GM21360 (cell line): ENCODE measurements around the gene UBE2E2.

Experiments used
- ATAC-seq: cut with Tn5 transposase; IDR thresholded peaks from one replicate; pipeline ENCODE4 v1.9.1; 2021; ENCODE audit warnings: mild to moderate bottlenecking, moderate library complexity; ENCODE audit not compliant: unreplicated experiment

Gene UBE2E2

DNA sequence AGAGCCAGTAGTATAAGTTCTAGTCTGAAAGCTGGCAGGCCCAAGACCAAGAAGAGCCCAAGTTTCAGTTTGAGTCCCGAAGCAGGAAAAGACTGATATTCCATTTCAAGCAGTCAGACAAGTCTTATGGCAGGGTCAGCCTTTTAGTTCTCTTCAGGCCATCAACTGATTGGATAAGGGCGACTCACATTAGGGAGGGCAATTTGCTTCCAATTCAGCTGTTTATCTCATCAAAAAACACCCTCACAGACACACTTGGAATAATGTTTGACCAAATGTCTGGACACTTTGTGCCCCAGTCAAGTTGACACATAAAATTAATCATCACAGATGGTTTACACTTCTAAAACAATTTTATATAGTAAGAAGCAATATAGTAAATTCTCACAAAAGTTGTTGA lies 69.7 kb downstream of the UBE2E2 start:
- no peak for ATAC-seq

DNA sequence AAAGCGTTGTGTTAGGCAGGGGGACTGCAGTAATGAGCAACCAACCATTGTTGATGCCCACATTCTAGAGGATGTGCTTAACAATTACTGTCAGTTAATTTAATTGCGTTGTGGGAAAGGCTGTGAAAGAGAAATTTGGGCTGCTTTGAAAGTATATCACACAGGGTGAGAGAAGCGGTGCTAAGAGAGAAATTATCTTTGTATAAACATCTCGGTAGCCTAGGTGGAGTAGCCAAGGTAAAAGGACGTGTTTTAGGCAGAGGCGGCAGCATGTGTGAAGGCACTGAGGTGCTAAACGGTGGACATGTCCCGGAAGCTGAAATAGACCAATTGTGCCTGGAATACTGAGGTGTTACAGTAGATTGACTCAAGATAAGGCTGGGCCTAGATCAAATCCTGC lies 71.9 kb downstream of the UBE2E2 start:
- no peak for ATAC-seq

GRCh38 chr3:23275814-23276213 lies 72.7 kb downstream of the UBE2E2 start:
- ATAC-seq: no peak

DNA sequence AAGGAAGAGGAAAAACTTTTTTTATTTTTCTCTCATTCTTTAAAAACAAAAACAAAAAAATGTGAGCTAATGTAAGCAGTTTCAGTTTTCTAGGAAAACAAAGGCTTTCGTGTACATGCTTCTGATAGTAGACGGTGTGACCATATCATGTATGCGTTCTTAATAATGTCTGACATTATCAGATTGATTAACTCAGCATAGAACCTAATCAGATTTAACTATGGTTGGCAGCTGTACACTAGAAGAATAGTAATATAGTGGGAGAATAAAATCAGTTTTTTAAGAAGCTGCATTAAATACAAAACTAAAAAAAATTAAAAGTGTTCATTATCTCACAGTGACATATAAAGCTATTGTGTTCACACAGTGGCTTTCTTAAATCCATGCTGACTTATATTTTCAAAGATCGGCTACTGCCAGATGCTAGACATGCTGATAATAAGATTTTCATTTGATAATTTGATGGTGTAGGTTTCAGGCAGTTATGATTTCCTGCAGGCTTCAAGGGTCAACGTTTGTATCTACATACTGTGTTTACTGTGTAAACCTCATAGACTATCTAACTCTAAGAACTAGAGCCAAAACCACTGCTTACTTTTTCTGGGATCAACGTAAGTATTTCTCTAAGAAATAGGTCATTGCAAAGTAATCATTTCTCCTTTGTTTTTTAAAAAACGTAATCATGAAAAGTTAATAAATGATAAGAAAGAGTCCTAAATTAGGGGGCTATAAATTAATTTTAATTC lies 74.0 kb downstream of the UBE2E2 start:
- no peak for ATAC-seq

- no peak for ATAC-seq
These were observed 74.6 kb downstream of the UBE2E2 start for GRCh38 chr3:23277688-23278087.

DNA sequence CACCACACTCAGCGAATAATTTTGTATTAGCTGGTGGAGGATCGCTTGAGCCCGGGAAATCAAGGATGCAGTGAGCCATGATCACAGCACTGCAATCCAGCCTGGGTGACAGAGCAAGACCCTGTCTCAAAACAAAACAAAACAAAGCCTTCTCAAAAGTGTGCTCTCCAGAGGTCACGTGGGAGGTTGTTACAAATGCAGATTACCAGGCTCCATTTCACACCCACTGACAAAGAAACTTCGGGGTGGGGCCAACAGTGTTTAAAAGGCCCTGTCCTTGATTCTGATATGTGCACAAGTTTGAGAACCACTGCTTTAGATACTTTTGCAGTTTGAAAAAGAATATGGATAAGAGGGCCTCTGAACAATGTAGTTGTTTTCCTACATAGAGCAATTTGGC lies 80.5 kb downstream of the UBE2E2 start:
- no peak for ATAC-seq

GRCh38 chr3:23288286-23288685 lies 85.2 kb downstream of the UBE2E2 start:
- no peak for ATAC-seq

DNA sequence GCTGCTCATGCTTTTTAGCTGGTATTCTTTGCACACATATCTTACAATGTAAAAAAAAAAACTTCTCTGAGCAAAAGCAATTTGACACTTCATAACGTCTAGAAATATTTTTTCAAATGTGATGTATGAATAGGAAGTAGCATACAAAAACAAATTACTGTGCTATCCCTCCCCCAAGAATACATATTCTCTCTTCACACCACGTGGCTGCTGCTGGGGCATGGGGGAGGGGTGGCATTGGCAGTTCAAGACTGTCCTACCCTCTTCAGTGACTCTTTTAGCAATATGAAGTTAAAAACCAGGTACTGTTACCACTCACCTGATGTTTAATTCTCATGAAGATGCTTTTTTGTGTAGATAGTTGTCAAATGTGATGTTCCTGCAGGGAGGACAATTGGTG lies 85.6 kb downstream of the UBE2E2 start:
- no peak for ATAC-seq

GRCh38 chr3:23292432-23292831 lies 89.3 kb downstream of the UBE2E2 start:
- ATAC-seq: no peak

DNA sequence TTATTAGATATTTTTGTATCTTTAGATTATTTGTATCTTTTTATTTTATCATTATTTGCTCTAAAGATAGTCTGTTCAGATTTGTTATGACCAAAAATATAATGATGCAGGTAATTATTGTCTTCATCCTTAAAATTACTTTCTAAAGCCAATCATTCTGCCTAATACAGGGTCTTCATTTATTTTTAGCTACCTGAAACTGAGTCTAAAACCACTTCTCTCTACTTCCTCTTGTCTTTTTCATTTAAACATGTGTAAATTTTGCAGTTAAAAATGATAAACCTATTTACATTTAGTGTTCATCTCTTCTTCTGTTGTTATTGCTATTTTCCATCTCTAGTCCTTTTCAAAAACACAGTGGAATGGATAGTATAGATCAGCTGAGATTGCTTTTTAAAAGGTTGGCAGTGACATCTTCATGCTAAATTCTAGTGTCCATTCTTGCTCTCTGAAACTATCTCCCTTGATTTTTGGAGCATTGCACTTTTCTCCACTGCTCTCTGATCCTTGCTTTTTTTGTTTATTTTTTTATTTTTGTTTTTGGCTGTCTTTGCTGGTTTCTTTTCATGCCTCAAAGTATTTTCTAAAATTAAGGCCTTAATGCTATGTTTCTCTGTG lies 91.8 kb downstream of the UBE2E2 start:
- ATAC-seq: no peak

DNA sequence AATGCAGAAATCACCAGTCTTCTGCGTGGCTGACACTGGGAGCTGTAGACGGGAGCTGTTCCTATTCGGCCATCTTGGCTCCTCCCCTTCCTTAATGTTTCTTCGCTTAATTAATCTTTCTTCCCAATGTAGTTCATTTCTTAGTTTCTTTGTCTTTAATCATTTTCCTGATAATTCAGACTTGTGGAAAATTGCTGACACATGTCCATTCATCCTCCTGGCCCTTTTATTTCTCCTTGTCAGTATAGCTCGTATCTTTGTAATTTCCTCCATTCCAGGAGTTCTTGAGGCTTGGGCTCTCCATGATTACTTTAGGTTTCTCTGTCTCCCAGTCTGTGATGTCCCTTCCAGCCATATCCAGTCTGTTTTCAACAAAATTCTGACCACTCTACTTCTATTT lies 98.7 kb downstream of the UBE2E2 start:
- ATAC-seq: no peak

- ATAC-seq: no peak
These were observed 99.1 kb downstream of the UBE2E2 start for GRCh38 chr3:23302271-23302670.

DNA sequence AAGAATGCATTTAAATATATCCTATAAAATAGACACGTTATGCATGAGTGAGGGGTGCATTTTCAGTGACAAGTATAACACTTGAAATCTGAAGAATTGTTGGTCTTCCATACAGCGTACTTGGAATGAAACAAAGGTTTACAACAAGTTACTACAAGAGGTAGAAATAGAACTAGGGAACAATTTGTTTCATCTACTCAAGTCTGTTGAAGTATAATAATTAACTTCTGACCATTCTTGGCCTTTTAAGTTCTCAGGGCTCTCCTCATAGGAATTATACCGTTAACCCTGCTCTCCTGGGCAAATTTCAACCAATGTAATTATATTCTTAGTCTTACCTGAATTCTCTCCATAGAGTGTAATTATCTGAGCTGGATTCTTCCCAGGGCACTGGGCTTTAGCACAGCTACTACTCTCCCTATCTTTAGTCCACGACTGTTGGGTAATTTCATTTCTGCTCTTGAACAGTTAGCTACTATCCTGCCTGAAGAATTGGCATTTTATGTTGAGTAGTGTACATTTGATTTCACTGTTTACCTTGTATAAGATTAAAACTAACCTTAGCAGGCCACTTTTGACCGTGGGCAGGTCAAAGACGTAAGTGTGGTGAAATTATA lies 100.6 kb downstream of the UBE2E2 start:
- no peak for ATAC-seq

DNA sequence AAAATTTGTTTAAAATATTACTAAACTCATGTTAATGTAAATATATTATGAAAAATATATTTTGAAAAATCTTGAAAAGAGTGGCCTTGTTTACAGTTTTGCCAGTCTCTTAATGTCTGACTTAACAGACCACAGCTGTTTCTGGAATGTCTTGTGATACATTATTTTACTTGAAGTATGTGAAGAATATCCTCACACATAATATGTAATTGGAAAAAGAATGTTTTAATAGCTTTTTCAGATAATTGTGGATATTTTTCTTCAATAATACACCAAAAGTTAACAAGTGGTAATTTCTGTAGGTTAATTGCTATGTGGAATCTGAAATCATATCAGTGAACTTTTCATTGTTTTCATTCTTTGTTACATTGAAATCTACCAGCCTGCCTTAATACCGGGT lies 101.3 kb downstream of the UBE2E2 start:
- ATAC-seq: no peak

- no peak for ATAC-seq
These were observed 106.0 kb downstream of the UBE2E2 start for GRCh38 chr3:23308986-23309625.

- ATAC-seq: no peak
These were observed 109.7 kb downstream of the UBE2E2 start for GRCh38 chr3:23312866-23313265.

- ATAC-seq: no peak
These were observed 112.0 kb downstream of the UBE2E2 start for GRCh38 chr3:23314981-23315762.

GRCh38 chr3:23316924-23317323 lies 113.8 kb downstream of the UBE2E2 start:
- no peak for ATAC-seq

- ATAC-seq: no peak
These were observed 116.5 kb downstream of the UBE2E2 start for GRCh38 chr3:23319366-23320312.
